SK-N-SH treated with all-trans-retinoic acid at 6 μM for 48 hours (cell line): Measurements from ENCODE around the gene HOXD1.

Source experiments
- ATAC-seq: fragments of 200-7000 bp; cut with Tn5 transposase; 3 replicates; pipeline ENCODE4 v1.9.1; 2020; ENCODE audit warnings: mild to moderate bottlenecking, moderate library complexity
- ARNTL ChIP-seq: fragments of 450-650 bp; formaldehyde crosslinking; IDR thresholded peaks from 2 replicates; pipeline ENCODE4 v1.5.0; 2020; ENCODE audit warnings: low read depth, mild to moderate bottlenecking, moderate library complexity, borderline replicate concordance
- CSDC2 ChIP-seq: fragments of 250-450 bp; sonication (Bioruptor Pico); IDR thresholded peaks from 2 replicates; pipeline ENCODE4 v1.5.0; 2020; ENCODE audit warnings: mild to moderate bottlenecking, moderate library complexity
- ESRRG ChIP-seq: fragments of 250-450 bp; sonication (Bioruptor Pico); IDR thresholded peaks from 2 replicates; pipeline ENCODE4 v1.6.1; 2021; ENCODE audit warnings: mild to moderate bottlenecking
- GLIS3 ChIP-seq: fragments of 250-450 bp; sonication (Bioruptor Pico); IDR thresholded peaks from 2 replicates; pipeline ENCODE4 v1.5.0; 2020; ENCODE audit warnings: mild to moderate bottlenecking, moderate library complexity
- ISL1 ChIP-seq: fragments of 250-450 bp; sonication (Bioruptor Pico); IDR thresholded peaks from 2 replicates; pipeline ENCODE4 v2.1.2; 2022; ENCODE audit warnings: mild to moderate bottlenecking, moderate library complexity
- OSR1 ChIP-seq: fragments of 250-450 bp; sonication (Bioruptor Pico); IDR thresholded peaks from 2 replicates; pipeline ENCODE4 v1.8.0; 2022; ENCODE audit warnings: moderate library complexity, mild to moderate bottlenecking, inconsistent platforms
- PPARA ChIP-seq: fragments of 250-450 bp; sonication (Bioruptor Pico); IDR thresholded peaks from 2 replicates; pipeline ENCODE4 v1.5.0; 2020; ENCODE audit warnings: mild to moderate bottlenecking, borderline replicate concordance
- RARB ChIP-seq: fragments of 250-450 bp; sonication (Bioruptor Pico); IDR thresholded peaks from 2 replicates; pipeline ENCODE4 v1.8.0; 2021; ENCODE audit warnings: mild to moderate bottlenecking, moderate library complexity
- TOX ChIP-seq: fragments of 250-450 bp; sonication (Bioruptor Pico); IDR thresholded peaks from 2 replicates; pipeline ENCODE4 v1.8.0; 2021; ENCODE audit warnings: mild to moderate bottlenecking, moderate library complexity, borderline replicate concordance
- TSHZ2 ChIP-seq: fragments of 250-450 bp; sonication (Bioruptor Pico); IDR thresholded peaks from 2 replicates; pipeline ENCODE4 v1.5.0; 2020; ENCODE audit warnings: mild to moderate bottlenecking, moderate library complexity
- ZC3H10 ChIP-seq: fragments of 250-450 bp; sonication (Bioruptor Pico); IDR thresholded peaks from 2 replicates; pipeline ENCODE4 v1.5.1; 2021; ENCODE audit warnings: mild to moderate bottlenecking, moderate library complexity
- ZFP3 ChIP-seq: fragments of 250-450 bp; sonication (Bioruptor Pico); IDR thresholded peaks from 2 replicates; pipeline ENCODE4 v1.5.0; 2020; ENCODE audit warnings: mild to moderate bottlenecking, moderate library complexity
- ZFP30 ChIP-seq: fragments of 450-650 bp; formaldehyde crosslinking; IDR thresholded peaks from 2 replicates; pipeline ENCODE4 v1.5.0; 2022; ENCODE audit warnings: mild to moderate bottlenecking, moderate library complexity
- ZNF70 ChIP-seq: fragments of 450-650 bp; formaldehyde crosslinking; IDR thresholded peaks from 2 replicates; pipeline ENCODE4 v1.5.0; 2020; ENCODE audit warnings: mild to moderate bottlenecking, moderate library complexity
- ZNF8 ChIP-seq: fragments of 450-650 bp; formaldehyde crosslinking; IDR thresholded peaks from 2 replicates; pipeline ENCODE4 v1.5.0; 2020; ENCODE audit warnings: mild to moderate bottlenecking, moderate library complexity
- TF ChIP-seq, protein P1 (sequence below): fragments of 250-450 bp; sonication (Bioruptor Pico); IDR thresholded peaks from 2 replicates; pipeline ENCODE4 v1.8.0; 2020; ENCODE audit warnings: mild to moderate bottlenecking, moderate library complexity, borderline replicate concordance
- TF ChIP-seq, protein P2 (sequence below): fragments of 250-450 bp; sonication (Bioruptor Pico); IDR thresholded peaks from 2 replicates; pipeline ENCODE4 v1.5.1; 2021; ENCODE audit warnings: mild to moderate bottlenecking, moderate library complexity
- TF ChIP-seq, protein P3 (sequence below): fragments of 250-450 bp; sonication (Bioruptor Pico); IDR thresholded peaks from 2 replicates; pipeline ENCODE4 v1.8.0; 2021; ENCODE audit warnings: low read depth, mild to moderate bottlenecking, moderate library complexity, borderline replicate concordance

HOXD1 gene

GRCh38 chr2:176149939-176150583, 38.4 kb upstream of the HOXD1 start:
- ATAC-seq: no peak
- TF ChIP-seq ARNTL (CRISPR knock-in tag): no peak
- no peak for TF ChIP-seq OSR1 (CRISPR knock-in tag)
- TF ChIP-seq ZFP3: no peak
- no peak for TF ChIP-seq ESRRG (CRISPR knock-in tag)
- no peak for TF ChIP-seq ZNF70
- TF ChIP-seq GLIS3 (CRISPR knock-in tag): no peak
- TF ChIP-seq, protein P1, sequence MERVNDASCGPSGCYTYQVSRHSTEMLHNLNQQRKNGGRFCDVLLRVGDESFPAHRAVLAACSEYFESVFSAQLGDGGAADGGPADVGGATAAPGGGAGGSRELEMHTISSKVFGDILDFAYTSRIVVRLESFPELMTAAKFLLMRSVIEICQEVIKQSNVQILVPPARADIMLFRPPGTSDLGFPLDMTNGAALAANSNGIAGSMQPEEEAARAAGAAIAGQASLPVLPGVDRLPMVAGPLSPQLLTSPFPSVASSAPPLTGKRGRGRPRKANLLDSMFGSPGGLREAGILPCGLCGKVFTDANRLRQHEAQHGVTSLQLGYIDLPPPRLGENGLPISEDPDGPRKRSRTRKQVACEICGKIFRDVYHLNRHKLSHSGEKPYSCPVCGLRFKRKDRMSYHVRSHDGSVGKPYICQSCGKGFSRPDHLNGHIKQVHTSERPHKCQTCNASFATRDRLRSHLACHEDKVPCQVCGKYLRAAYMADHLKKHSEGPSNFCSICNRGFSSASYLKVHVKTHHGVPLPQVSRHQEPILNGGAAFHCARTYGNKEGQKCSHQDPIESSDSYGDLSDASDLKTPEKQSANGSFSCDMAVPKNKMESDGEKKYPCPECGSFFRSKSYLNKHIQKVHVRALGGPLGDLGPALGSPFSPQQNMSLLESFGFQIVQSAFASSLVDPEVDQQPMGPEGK (CRISPR knock-in tag): no peak
- TF ChIP-seq PPARA (CRISPR knock-in tag): no peak
- no peak for TF ChIP-seq ISL1
- no peak for TF ChIP-seq TSHZ2 (CRISPR knock-in tag)
- TF ChIP-seq, protein P2, sequence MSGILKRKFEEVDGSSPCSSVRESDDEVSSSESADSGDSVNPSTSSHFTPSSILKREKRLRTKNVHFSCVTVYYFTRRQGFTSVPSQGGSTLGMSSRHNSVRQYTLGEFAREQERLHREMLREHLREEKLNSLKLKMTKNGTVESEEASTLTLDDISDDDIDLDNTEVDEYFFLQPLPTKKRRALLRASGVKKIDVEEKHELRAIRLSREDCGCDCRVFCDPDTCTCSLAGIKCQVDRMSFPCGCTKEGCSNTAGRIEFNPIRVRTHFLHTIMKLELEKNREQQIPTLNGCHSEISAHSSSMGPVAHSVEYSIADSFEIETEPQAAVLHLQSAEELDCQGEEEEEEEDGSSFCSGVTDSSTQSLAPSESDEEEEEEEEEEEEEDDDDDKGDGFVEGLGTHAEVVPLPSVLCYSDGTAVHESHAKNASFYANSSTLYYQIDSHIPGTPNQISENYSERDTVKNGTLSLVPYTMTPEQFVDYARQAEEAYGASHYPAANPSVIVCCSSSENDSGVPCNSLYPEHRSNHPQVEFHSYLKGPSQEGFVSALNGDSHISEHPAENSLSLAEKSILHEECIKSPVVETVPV (CRISPR knock-in tag): no peak
- TF ChIP-seq RARB (CRISPR knock-in tag): no peak
- no peak for TF ChIP-seq CSDC2
- TF ChIP-seq ZC3H10 (CRISPR knock-in tag): no peak
- no peak for TF ChIP-seq ZNF8 (CRISPR knock-in tag)
- TF ChIP-seq ZFP30 (CRISPR knock-in tag): no peak
- TF ChIP-seq TOX (CRISPR knock-in tag): no peak

- ATAC-seq: no peak
These were observed 37.7 kb upstream of the HOXD1 start for GRCh38 chr2:176150584-176151441.

GRCh38 chr2:176151442-176152287, 36.8 kb upstream of the HOXD1 start, which contains the start of gene HOXD4:
Gene HOXD4 (plus strand): TSS chr2:176151550. CDS start chr2:176151634, 84 bp downstream.
- TF ChIP-seq, protein P3, sequence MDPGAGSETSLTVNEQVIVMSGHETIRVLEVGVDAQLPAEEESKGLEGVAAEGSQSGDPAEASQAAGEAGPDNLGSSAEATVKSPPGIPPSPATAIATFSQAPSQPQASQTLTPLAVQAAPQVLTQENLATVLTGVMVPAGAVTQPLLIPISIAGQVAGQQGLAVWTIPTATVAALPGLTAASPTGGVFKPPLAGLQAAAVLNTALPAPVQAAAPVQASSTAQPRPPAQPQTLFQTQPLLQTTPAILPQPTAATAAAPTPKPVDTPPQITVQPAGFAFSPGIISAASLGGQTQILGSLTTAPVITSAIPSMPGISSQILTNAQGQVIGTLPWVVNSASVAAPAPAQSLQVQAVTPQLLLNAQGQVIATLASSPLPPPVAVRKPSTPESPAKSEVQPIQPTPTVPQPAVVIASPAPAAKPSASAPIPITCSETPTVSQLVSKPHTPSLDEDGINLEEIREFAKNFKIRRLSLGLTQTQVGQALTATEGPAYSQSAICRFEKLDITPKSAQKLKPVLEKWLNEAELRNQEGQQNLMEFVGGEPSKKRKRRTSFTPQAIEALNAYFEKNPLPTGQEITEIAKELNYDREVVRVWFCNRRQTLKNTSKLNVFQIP (CRISPR knock-in tag): no peak
- ATAC-seq: no peak

More at GRCh38 chr2:176150584-176151441, 37.7 kb upstream of the HOXD1 start:
- TF ChIP-seq ARNTL (CRISPR knock-in tag) (no peak), OSR1 (CRISPR knock-in tag) (no peak), ZFP30 (CRISPR knock-in tag) (no peak), PPARA (CRISPR knock-in tag) (no peak), ZNF8 (CRISPR knock-in tag) (no peak)
